Measurements from ENCODE around the gene ACP7.

DNA sequence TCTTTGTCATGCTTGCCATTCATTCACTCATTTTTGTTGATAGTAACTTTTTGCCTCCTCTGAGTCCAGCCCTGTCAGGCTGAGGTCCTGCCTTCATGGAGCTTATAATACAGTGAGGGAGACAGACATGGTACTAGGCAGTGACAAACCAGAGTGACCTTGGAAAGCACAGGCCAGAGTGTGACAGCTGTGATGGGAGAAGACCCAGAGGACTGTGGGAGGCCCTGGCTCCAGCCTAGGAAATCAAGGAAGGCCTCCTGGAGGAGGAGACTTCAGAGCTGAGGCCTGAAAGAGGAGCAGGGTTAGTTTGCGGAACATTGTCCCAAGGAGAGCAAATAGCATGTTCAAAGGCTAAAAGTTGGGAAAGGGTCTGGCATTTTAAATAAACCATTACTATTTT, 61.9 kb downstream of the ACP7 start:
- TF ChIP-seq, protein P1, sequence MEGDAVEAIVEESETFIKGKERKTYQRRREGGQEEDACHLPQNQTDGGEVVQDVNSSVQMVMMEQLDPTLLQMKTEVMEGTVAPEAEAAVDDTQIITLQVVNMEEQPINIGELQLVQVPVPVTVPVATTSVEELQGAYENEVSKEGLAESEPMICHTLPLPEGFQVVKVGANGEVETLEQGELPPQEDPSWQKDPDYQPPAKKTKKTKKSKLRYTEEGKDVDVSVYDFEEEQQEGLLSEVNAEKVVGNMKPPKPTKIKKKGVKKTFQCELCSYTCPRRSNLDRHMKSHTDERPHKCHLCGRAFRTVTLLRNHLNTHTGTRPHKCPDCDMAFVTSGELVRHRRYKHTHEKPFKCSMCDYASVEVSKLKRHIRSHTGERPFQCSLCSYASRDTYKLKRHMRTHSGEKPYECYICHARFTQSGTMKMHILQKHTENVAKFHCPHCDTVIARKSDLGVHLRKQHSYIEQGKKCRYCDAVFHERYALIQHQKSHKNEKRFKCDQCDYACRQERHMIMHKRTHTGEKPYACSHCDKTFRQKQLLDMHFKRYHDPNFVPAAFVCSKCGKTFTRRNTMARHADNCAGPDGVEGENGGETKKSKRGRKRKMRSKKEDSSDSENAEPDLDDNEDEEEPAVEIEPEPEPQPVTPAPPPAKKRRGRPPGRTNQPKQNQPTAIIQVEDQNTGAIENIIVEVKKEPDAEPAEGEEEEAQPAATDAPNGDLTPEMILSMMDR (conservative IDR thresholded peaks at IDR 0.05): no peak
- TF ChIP-seq EZH2 (IDR thresholded peaks at IDR 0.05; ENCODE audit: low read depth): no peak

Measured in PC-9 (cell line).